GM19023 (cell line): ENCODE data around the gene NDUFS6.
A peak's percentile ranks its signal among the peaks of the same experiment; 100 is the strongest.

Experiments
- ATAC-seq: cut with Tn5 transposase; IDR thresholded peaks from one replicate; pipeline ENCODE4 v1.9.1; 2021; ENCODE audit warnings: mild to moderate bottlenecking, moderate library complexity; ENCODE audit not compliant: unreplicated experiment

NDUFS6 gene

GRCh38 chr5:1801222-1801966, at the start of gene NDUFS6:
Gene NDUFS6 (plus strand): TSS chr5:1801407. CDS start chr5:1801418, 11 bp downstream.
- ATAC-seq: peak; percentile 55

DNA sequence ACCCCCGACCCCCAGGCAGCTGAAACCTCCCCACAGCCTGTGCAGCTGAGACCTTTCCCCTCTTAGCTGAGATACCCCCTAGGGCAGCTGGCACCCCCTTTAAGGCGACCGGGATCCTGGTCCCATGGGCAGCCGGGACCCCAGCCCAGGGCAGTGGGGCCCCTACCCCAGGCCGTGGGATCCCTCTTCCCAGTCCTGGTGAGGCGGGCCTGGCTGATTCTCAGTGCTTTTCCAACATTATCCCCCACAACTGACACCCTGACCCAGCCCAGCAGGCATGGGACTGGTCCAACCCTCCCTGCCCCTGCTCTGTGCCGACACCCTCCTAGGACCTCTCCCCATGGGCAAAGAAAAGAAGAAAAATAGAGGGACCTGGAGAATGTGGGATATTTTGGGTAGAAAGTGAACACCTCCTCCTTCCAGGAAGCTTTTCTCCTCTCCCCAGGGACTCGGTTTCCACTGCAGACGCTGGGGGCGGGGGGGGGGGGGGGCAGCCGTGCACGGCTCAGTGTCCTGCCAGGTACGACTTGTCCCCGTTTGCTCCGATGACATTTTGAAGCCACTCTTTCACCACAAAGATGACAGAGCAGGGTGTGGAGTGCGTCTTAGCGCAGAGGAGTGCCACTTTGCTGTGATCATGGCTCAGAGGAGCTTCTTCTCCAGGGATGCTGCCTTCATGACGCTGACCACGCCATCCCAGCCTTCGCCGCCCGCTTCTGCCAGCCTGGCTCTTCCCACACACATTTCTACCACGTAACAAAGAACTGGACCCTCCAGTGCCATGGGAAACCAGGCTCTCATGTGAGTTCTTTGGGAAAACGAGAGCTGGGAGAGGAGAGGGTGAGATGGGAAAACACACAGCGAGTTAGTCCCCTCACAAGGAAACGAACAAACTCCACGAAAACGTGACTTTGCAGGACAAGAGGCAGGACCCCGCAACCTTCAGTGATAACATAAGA, 49.1 kb upstream of the NDUFS6 start:
- no peak for ATAC-seq

GRCh38 chr5:1752881-1753280, 48.3 kb upstream of the NDUFS6 start:
- no peak for ATAC-seq

DNA sequence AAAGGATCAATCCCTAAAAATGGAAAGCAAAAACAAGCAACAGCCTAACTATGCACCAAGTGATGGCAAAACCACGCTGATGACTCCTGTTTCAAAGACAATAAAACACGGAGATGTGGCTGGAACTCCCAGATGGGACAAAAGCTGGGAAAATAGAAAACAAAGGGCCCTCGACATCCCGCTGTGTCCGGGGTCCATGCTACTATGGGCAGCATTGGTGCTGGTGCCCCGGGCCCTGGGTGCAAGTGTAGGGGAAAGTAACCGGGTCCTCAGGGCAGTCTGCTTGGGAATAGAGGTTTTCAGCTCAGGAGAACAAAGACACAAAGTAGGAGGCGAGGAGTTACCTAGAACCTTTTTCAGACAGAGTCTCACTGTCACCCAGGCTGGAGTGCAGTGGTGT, 47.7 kb upstream of the NDUFS6 start:
- ATAC-seq: no peak

DNA sequence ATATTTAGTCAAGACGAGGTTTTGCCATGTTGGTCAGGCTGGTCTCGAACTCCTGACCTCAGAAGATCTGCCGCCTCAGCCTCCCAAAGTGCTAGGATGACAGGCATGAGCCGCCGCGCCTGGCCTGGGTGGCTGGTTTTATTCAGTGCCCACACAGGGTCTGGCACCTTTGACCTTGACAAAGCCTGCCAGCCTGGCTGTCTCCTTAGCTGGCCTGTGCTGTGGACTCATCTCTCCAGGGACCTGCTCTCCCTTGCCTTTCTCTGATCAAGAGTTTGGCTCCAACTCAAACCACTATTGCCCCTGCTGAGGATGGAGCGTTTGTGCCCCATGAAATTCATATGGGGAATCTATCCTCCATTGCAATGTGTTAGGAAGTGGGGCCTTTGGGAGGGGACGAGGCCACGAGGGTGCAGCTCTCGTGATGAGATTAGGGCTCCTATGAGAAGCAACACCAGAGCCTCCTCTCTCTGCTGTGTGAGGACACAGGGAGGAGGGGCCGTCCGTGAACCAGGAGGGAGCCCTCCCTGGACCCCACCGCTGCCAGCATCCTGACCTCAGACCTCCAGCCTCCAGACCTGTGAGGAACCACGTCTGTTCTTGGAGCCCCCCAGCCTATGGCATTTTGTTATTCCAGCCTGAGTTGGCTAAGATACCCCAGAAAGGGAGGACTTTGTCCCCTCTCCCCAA, 46.5 kb upstream of the NDUFS6 start:
- ATAC-seq: no peak

DNA sequence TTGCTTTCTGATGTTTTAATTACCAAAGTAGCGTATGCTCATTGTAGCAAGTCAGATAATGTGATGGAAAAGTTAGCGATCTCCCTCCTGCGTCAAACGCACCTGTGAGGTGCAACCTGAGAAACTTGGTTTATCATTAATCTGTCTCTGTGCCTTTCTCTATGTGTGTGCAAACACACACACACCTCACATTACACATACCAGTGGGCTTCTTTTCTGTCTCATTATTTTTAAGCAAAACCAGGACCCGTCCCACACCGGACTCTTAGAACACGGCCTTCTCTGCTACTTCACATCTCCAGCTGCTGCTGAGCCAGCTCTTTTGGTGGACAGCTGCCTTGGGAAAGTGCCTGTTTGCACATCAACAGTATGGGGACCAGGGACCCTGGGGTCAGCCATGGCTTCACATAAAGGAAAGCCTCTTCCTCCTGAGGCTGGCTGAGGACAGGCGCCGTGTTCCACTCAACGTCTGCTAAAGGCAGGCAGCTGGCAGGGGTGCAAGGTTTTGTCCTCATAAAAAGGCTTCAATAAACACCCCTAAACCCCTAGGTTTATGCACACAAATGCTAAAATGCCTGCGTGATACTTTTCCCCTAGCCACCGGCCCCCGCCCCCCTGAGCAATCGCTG, 45.8 kb upstream of the NDUFS6 start:
- ATAC-seq: no peak

DNA sequence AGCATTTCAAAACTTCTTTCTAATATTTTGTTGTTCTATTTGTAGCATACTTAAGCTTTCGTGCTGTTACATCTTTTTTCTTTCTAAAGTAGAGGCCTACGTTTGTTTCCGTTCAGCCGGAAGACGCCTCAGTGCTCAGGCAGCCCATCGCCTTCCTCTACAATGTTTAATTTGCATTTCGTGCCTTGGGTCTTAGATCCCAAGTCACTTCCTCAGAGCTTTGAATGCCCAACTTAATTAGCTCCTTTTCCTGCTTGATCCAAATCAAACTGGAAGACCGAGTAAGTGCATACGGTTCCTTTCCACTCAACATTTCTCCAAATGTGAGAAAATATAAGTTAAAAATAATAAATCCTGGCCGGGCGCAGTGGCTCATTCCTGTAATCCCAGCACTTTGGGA, 44.7 kb upstream of the NDUFS6 start:
- no peak for ATAC-seq

DNA sequence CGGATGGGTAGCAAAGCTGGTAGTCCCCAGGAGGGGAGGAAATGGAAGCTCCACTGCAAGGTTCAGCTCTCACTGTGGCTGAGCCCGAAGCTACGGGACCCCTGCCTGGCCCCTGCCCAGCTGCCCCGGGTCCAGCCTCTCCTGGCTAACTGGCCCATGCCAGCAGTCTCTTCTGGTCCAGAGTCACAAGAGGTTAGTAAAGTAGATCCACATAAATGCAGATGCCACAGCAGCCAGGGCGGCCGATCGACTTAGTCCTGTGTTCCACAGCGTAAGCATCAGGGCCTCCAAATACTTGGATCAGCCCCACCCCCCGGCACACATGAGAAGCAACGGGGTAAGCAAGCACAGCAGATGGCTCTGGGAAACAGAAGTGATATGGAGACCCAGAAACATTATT, 43.7 kb upstream of the NDUFS6 start:
- ATAC-seq: no peak

- no peak for ATAC-seq
Observed at GRCh38 chr5:1758574-1758973, 42.6 kb upstream of the NDUFS6 start.

DNA sequence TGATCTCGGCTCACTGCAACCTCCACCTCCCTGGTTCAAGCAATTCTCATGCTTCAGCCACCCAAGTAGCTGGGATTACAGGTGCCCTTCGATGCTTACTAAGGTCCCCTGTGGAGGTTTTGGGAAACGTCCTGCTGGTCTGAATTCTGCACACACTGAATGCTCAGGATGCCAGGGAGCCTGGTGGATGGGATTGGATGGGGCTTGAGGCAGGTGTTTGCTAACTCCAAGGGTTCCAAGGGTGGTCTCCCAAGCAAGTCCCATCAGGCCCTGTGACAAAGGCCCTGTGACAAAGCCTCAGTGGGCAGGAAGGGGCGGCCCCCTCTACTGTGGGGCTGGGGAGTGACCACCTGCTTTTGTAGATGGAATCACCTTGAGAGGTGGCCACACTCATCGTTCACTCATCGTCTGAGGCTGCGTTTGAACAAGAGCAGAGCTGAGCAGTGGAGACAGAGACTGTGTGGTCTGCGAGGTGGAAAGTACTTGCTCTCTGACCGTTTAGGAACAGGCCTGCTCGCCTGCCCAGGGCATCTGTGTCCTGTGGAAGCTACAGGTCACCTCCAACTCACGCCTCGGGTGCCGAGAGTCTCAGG, 41.7 kb upstream of the NDUFS6 start:
- ATAC-seq: no peak

GRCh38 chr5:1760231-1760630, 41.0 kb upstream of the NDUFS6 start:
- no peak for ATAC-seq

GRCh38 chr5:1760656-1761452, 40.4 kb upstream of the NDUFS6 start:
- ATAC-seq: no peak

GRCh38 chr5:1761453-1761755, 39.8 kb upstream of the NDUFS6 start:
- ATAC-seq: no peak

DNA sequence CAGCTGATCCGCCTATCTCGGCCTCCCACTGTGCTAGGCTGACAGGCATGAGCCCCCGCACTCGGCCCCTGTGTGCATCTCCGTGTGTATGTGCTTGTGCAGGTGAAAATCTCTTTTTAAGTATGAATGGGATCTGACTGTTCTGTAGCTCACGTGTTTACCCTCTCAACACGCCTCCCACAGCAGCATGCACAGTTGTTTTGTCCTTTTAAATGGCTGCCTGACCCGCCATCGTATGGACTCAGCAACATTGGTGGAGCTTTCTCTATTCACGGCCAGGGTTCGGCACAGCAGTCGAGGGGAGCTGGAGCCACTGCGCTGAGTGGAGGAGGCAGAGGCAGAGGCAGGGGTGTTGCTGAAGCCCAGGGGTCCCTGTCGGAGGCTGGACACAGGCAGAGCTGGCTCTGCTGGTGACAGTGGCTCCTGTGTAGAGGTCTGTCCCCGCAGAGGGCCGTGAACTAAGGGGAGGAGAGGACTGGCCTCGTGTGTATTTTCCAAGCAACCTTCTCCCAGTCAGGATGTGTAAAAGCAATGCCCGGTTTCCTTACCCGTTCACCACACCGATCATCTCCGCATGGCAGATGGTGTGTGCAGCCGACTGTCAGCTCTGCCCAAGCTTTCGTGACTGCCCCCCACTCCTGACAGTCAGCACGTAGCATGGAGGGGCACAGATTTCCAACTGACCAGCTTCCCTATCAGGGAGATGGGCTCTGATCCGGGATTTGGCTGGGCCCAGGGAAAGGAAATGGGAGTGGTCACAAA, 38.9 kb upstream of the NDUFS6 start:
- ATAC-seq: no peak

DNA sequence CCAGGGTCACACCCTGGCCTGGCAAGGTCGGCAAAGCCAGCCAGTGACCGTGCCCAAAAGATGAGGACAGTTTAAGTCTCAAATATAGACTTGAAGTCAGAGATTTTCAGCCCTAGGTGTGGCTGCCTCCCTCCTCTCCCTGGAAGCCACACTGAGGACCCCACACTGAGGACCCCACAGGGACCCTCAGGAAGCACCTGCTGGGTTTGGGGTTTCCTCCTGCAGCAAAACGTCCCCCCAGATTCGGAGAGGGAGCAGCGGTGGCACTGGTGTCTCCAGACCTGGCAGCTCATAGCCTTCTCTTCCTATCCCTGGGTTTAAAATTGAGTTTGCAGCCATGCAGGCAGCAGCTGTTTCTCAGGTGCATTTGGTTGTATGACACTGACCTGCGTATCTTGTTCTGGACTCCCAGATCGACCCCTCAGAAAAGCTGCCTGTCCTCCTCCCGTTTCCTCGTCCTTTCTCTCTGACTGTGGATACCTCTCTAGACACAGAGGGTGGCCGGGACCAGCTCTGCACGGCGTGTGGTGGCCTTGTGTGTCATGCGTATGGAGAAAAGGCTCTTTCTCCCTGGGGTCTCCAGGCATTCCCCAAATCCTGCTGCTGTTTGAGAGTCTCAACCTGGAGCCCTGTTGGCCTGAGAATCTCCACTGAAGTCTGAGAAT, 38.2 kb upstream of the NDUFS6 start:
- ATAC-seq: no peak

DNA sequence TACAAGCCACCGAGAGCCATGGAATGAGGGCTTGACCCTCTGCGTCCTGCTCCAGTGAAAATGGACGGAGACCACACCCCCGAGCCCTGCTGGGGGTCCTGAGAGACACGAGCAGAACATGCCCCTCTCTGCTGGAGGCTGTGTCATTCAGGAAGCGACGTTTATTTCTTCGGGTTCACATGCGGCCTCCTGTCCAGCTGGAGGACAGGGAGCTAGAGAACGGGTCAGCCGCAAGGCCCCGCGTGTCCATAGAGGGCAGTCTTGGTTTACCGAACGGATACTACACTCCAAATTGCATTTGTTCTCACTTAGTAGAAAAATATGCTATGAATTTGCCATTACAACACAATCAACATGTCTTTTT, 37.7 kb upstream of the NDUFS6 start:
- ATAC-seq: peak; percentile 54

DNA sequence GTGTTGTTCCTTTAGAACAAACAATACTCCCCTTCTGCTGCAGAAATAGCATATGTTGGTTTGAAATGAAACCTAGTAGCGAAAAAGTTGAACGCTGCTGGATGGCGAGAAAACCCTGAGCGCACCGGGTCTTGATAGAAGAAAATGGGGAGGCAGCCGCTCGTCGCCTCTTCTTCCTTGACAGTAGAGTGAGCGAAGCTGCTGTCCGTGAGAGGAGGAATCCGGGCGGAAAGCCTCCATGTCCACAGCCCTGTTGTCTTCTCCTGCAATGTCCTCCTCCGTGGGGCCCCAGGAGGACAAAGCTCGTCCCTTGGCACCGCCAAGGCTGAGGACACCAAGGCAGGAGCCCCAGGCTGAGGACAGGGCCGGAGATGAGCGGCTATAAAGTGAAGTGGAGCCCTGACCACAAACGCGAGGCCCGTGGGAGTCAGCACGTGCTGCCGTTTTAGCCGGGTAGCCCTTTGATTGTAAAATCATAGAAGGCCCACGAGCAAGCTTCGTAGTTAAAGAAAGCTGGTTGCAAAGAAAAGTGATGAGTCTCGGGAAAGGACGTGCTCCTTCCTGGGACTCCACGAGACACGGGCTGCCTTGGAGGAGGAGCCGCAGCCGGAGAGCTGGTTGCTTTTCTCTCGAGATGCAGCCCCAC, 37.1 kb upstream of the NDUFS6 start:
- no peak for ATAC-seq

DNA sequence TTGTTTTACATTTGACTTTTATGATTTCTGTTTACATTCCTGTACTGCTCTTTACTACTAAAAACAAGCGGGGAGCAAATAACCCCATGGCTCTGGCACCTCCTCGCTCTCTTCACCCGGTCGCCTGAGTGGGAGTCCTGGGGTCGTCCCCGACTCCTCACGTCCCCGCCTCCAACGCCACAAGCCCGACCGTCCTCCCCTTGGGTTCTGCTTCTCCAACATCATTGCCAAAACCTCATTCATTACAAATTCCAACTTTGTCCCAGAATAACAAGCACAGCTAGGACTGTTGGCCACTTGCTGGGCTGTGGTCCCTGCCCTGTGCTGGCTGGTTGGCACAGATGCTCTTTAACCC, 36.6 kb upstream of the NDUFS6 start:
- no peak for ATAC-seq
